Left ventricle myocardium inferior (tissue), 1 donor: ENCODE measurements around the gene ROS1. TPM values are rescaled to one million over a fixed set of nuclear protein-coding genes. Genes with fewer than 3 reads are reported as not detected.

Source experiments
- DNase-seq: peaks from one replicate; pipeline ENCODE4 v3.0.0-alpha.2; 2020
- H3K27ac ChIP-seq: fragments of 200-600 bp; replicated peaks from 2 replicates; pipeline ENCODE4 v1.8.0; 2021
- H3K27me3 ChIP-seq: fragments of 200-600 bp; 2 replicates; pipeline ENCODE4 v1.8.0; 2021; ENCODE audit warnings: low read depth
- H3K36me3 ChIP-seq: fragments of 200-600 bp; 2 replicates; pipeline ENCODE4 v1.8.0; 2021
- H3K4me1 ChIP-seq: fragments of 200-600 bp; 2 replicates; pipeline ENCODE4 v1.8.0; 2021
- H3K4me3 ChIP-seq: fragments of 200-600 bp; 2 replicates; pipeline ENCODE4 v1.8.0; 2021; ENCODE audit warnings: mild to moderate bottlenecking, moderate library complexity
- H3K9me3 ChIP-seq: fragments of 200-600 bp; replicated peaks from 2 replicates; pipeline ENCODE4 v1.8.0; 2021
- CTCF ChIP-seq: fragments of 200-600 bp; IDR thresholded peaks from 2 replicates; pipeline ENCODE4 v1.8.0; 2021; ENCODE audit warnings: antibody characterized with exemption, mild to moderate bottlenecking, borderline replicate concordance
- intact Hi-C: fragments of 100-400 bp; cut with micrococcal nuclease; formaldehyde crosslinking; loops from one replicate; pipeline ENCODE4 v1.11.0; 2022
- total RNA-seq: library from RNA; stranded (reverse); fragmentation: NEBNext Ultra II Directional; extraction: Animal tissue kit (Norgen Biotek cat#: 25700); gene quantifications from one replicate; pipeline ENCODE4 v1.2.1, GENCODE V29; 2021
- donor health status: DM: no; HTN: yes; CAD: no; lungs with severe emphysema.

Gene ROS1
- total RNA-seq, 1 donor from 2014 or later, result 0.08 TPM

- Histone ChIP-seq H3K27ac (no peak overlapping the region), H3K4me3 (no peak overlapping the region), H3K36me3 (no peaks in the 10 kb centered on the region), H3K27me3 (peaks cover 6% of the 10 kb centered on the region), H3K9me3 (no peaks in the 10 kb centered on the region), H3K4me1 (no peaks in the 10 kb centered on the region)
- intact Hi-C loops, result no loop called here
- TF ChIP-seq CTCF, result no peak
- no peak for DNase-seq
Measured at GRCh38 chr6:117326396-117326795, 99.3 kb downstream of the ROS1 start.

GRCh38 chr6:117317261-117317660 is 108.5 kb downstream of the ROS1 start:
- no peaks in the 10 kb centered on the region for H3K9me3 ChIP-seq
- peak; percentile 56 for TF ChIP-seq CTCF
- intact Hi-C loops, result loop anchor here (10.0 kb wide), 1 partner anchor 342 kb away; no protein-coding TSS in a partner anchor

GRCh38 chr6:117311726-117312125 is 114.0 kb downstream of the ROS1 start:
- Histone ChIP-seq H3K27ac (no peak overlapping the region), H3K9me3 (no peaks in the 10 kb centered on the region), H3K36me3 (no peaks in the 10 kb centered on the region), H3K4me1 (no peaks in the 10 kb centered on the region), H3K27me3 (peaks cover 6% of the 10 kb centered on the region), H3K4me3 (no peak overlapping the region)
- TF ChIP-seq CTCF, result no peak
- intact Hi-C loops, result loop anchor here (10.0 kb wide), 1 partner anchor 337 kb away; no protein-coding TSS in a partner anchor
- no peak for DNase-seq

More at GRCh38 chr6:117317261-117317660, 108.5 kb downstream of the ROS1 start:
- Histone ChIP-seq H3K4me1 (no peaks in the 10 kb centered on the region), H3K4me3 (no peak overlapping the region), H3K27me3 (peaks cover 11% of the 10 kb centered on the region), H3K36me3 (no peaks in the 10 kb centered on the region), H3K27ac (no peak overlapping the region)
- DNase-seq, result no peak

GRCh38 chr6:117311310-117311709 is 114.4 kb downstream of the ROS1 start:
- no peaks in the 10 kb centered on the region for H3K9me3 ChIP-seq
- no peak for TF ChIP-seq CTCF
- intact Hi-C loops, result loop anchor here (10.0 kb wide), 1 partner anchor 337 kb away; no protein-coding TSS in a partner anchor
- DNase-seq, result no peak
- H3K4me1 ChIP-seq, result no peaks in the 10 kb centered on the region
- no peak overlapping the region for H3K4me3 ChIP-seq
- no peaks in the 10 kb centered on the region for H3K36me3 ChIP-seq
- no peak overlapping the region for H3K27ac ChIP-seq
- H3K27me3 ChIP-seq, result peaks cover 3% of the 10 kb centered on the region

GRCh38 chr6:117309611-117310010 is 116.1 kb downstream of the ROS1 start:
- DNase-seq, result no peak
- intact Hi-C loops, result loop anchor here (10.0 kb wide), 1 partner anchor 335 kb away; no protein-coding TSS in a partner anchor
- no peaks in the 10 kb centered on the region for H3K9me3 ChIP-seq
- H3K27ac ChIP-seq, result no peak overlapping the region
- H3K4me3 ChIP-seq, result no peak overlapping the region
- no peaks in the 10 kb centered on the region for H3K27me3 ChIP-seq
- H3K4me1 ChIP-seq, result no peaks in the 10 kb centered on the region
- H3K36me3 ChIP-seq, result no peaks in the 10 kb centered on the region
- no peak for TF ChIP-seq CTCF
